Osteoblast (primary cell): Measurements from ENCODE around the gene CSMD2. TPM values are rescaled to one million over a fixed set of nuclear protein-coding genes. Genes with fewer than 3 reads are reported as not detected.

Experiments used
- DNase-seq: peaks from one replicate; pipeline ENCODE4 v3.0.0; 2011; ENCODE audit warnings: low spot score, mixed read lengths; ENCODE audit not compliant: insufficient read length; ENCODE audit errors: missing footprints
- H2AFZ ChIP-seq: 2 replicates; pipeline ENCODE4 v1.6.0; 2011; ENCODE audit warnings: mild to moderate bottlenecking, low read length
- H3K27ac ChIP-seq: 2 replicates; pipeline ENCODE4 v1.5.1; 2011; ENCODE audit warnings: mild to moderate bottlenecking, low read depth, low read length, moderate library complexity
- H3K27me3 ChIP-seq: 2 replicates; pipeline ENCODE4 v1.6.0; 2012; ENCODE audit warnings: mild to moderate bottlenecking, control low read depth, inconsistent platforms, low read length, moderate library complexity; ENCODE audit not compliant: insufficient read depth
- H3K36me3 ChIP-seq: 2 replicates; pipeline ENCODE4 v1.5.1; 2011; ENCODE audit warnings: mild to moderate bottlenecking, low read length, control low read depth, moderate library complexity; ENCODE audit not compliant: insufficient read depth
- H3K4me1 ChIP-seq: 2 replicates; pipeline ENCODE4 v1.5.1; 2011; ENCODE audit warnings: mild to moderate bottlenecking, low read length, control low read depth, moderate library complexity; ENCODE audit not compliant: insufficient read depth
- H3K4me2 ChIP-seq: 2 replicates; pipeline ENCODE4 v1.6.0; 2011; ENCODE audit warnings: mild to moderate bottlenecking, low read length; ENCODE audit not compliant: insufficient read depth
- H3K4me3 ChIP-seq: fragments of 200-600 bp; sonication (generic); 3 replicates; pipeline ENCODE4 v1.5.1; 2012; ENCODE audit warnings: mild to moderate bottlenecking, low read length, inconsistent platforms; ENCODE audit not compliant: insufficient read depth
- H3K79me2 ChIP-seq: 2 replicates; pipeline ENCODE4 v1.6.0; 2012; ENCODE audit warnings: mild to moderate bottlenecking, low read length, control low read depth, inconsistent platforms; ENCODE audit not compliant: insufficient read depth
- H3K9me3 ChIP-seq: 2 replicates; pipeline ENCODE4 v1.5.1; 2011; ENCODE audit warnings: low read depth, low read length, control low read depth
- H4K20me1 ChIP-seq: 2 replicates; pipeline ENCODE4 v1.6.0; 2012; ENCODE audit warnings: mild to moderate bottlenecking, low read length, control low read depth; ENCODE audit not compliant: insufficient read depth
- total RNA-seq: library from RNA; depleted of rRNA; stranded (reverse); fragments of >200 nt; gene quantifications from 2 replicates; pipeline ENCODE4 v1.2.3, GENCODE V29; 2012
- TF ChIP-seq, protein P1 (sequence below): IDR thresholded peaks from 2 replicates; pipeline ENCODE4 v1.5.1; 2011; ENCODE audit warnings: mild to moderate bottlenecking, low read depth, low read length, moderate library complexity; ENCODE audit errors: extremely low read depth

Gene CSMD2
- total RNA-seq, 1 donor, result 0.36 TPM

DNA sequence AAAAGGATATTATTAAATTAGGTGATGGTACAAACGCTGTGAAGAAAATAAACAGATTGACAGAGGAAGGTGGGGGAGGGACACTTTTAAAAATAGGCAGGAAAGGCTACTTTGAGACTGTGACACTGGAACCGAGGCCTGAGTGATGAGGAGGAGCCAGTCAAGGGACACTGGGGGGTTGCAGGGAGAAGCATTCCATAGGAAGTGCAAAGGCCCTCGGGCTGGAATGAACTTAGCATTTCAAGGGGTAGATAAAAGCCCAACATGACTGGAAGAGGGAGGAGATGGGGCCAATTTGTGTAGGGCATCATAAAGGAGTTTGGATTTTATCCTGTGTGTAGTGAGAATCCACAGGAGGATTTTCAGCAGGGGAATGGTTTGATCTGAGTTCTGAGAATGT is 27.6 kb upstream of the CSMD2 start:
- no peak overlapping the region for H3K27ac ChIP-seq
- no peaks in the 10 kb centered on the region for H3K36me3 ChIP-seq
- no peak overlapping the region for H2AFZ ChIP-seq
- no peaks in the 10 kb centered on the region for H3K4me1 ChIP-seq
- H3K27me3 ChIP-seq, result no peaks in the 10 kb centered on the region
- no peaks in the 10 kb centered on the region for H4K20me1 ChIP-seq
- DNase-seq, result no peak
- no peak overlapping the region for H3K4me3 ChIP-seq
- TF ChIP-seq, protein P1, sequence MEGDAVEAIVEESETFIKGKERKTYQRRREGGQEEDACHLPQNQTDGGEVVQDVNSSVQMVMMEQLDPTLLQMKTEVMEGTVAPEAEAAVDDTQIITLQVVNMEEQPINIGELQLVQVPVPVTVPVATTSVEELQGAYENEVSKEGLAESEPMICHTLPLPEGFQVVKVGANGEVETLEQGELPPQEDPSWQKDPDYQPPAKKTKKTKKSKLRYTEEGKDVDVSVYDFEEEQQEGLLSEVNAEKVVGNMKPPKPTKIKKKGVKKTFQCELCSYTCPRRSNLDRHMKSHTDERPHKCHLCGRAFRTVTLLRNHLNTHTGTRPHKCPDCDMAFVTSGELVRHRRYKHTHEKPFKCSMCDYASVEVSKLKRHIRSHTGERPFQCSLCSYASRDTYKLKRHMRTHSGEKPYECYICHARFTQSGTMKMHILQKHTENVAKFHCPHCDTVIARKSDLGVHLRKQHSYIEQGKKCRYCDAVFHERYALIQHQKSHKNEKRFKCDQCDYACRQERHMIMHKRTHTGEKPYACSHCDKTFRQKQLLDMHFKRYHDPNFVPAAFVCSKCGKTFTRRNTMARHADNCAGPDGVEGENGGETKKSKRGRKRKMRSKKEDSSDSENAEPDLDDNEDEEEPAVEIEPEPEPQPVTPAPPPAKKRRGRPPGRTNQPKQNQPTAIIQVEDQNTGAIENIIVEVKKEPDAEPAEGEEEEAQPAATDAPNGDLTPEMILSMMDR, result no peak
- H3K4me2 ChIP-seq, result no peak overlapping the region
- H3K79me2 ChIP-seq, result no peaks in the 10 kb centered on the region
- no peaks in the 10 kb centered on the region for H3K9me3 ChIP-seq

DNA sequence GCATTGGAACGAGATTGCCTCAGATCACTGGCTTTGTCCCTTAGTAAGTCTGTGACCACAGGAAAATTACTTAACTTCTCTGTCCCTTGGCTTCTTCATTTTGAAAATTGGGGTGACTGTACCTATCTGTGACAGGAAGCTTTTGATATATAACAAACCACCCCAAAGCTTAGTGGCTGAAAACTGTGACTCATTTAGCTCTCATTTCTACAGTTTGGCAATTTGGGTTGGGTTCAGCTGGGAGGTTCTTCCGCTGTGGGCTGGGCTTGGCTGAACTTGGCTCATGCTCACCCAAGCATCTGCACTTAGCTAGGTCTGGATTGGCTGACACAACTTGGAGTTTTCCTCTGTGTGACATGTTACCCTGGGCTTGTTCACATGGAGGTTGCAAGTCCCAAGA is 25.7 kb upstream of the CSMD2 start:
- Histone ChIP-seq H3K4me3 (no peak overlapping the region), H3K4me2 (no peak overlapping the region), H3K9me3 (no peaks in the 10 kb centered on the region), H3K36me3 (no peaks in the 10 kb centered on the region), H2AFZ (no peak overlapping the region), H3K4me1 (no peaks in the 10 kb centered on the region), H3K27ac (no peak overlapping the region), H4K20me1 (no peaks in the 10 kb centered on the region), H3K79me2 (no peaks in the 10 kb centered on the region), H3K27me3 (no peaks in the 10 kb centered on the region)
- TF ChIP-seq, protein P1, result no peak
- no peak for DNase-seq

DNA sequence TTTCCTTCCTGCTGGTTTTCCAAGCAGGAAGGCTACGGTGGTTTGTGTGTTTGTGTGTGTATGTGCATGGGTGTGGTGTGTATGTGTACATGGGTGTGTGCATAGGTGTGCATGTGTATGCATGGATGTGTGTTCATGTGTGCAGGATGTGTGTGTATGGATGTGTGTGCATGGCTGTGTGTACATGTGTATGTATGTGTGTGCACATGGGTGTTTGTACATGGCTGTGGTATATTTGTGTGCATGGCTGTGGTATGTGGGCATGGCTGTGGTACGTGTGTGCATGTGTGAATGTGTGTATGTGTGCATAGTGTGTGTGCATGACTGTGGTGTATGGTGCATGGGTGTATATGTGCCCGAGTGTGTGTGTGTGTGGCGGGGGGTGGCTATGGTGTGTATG is 24.0 kb upstream of the CSMD2 start:
- TF ChIP-seq, protein P1, result no peak
- H3K4me3 ChIP-seq, result no peak overlapping the region
- no peaks in the 10 kb centered on the region for H3K79me2 ChIP-seq
- no peak overlapping the region for H3K27ac ChIP-seq
- no peaks in the 10 kb centered on the region for H3K9me3 ChIP-seq
- no peaks in the 10 kb centered on the region for H3K36me3 ChIP-seq
- H3K27me3 ChIP-seq, result no peaks in the 10 kb centered on the region
- no peak for DNase-seq
- no peaks in the 10 kb centered on the region for H3K4me1 ChIP-seq
- H4K20me1 ChIP-seq, result no peaks in the 10 kb centered on the region
- H2AFZ ChIP-seq, result no peak overlapping the region
- no peak overlapping the region for H3K4me2 ChIP-seq

DNA sequence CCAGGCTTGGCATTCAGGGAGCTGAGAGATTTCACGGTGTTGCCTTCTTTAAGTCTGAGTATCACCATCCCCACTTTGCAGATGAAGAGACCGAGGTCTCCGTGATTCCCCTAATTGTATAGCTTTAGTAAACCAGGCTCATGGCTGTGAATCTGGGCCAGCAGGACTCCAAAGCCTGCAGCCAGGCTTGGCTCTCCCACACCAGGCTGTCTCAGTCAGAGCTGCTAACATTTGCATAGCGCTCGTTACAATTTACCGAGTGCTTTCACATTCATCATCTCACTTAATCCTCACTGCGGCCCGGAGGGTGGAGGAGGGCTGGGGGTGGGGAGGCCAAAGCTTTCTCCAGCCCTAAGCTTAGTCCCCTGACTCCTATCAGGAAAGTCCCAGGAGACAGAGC is 23.4 kb upstream of the CSMD2 start:
- TF ChIP-seq, protein P1, result no peak
- no peaks in the 10 kb centered on the region for H4K20me1 ChIP-seq
- no peaks in the 10 kb centered on the region for H3K79me2 ChIP-seq
- no peak overlapping the region for H2AFZ ChIP-seq
- H3K4me3 ChIP-seq, result no peak overlapping the region
- no peak overlapping the region for H3K4me2 ChIP-seq
- no peak for DNase-seq
- H3K27me3 ChIP-seq, result no peaks in the 10 kb centered on the region
- H3K4me1 ChIP-seq, result no peaks in the 10 kb centered on the region
- H3K36me3 ChIP-seq, result no peaks in the 10 kb centered on the region
- no peaks in the 10 kb centered on the region for H3K9me3 ChIP-seq
- H3K27ac ChIP-seq, result no peak overlapping the region
